H1 (cell line): Measurements from ENCODE around the gene MFAP1. TPM values are rescaled to one million over a fixed set of nuclear protein-coding genes. Genes with fewer than 3 reads are reported as not detected.

Source experiments
- BCL11A ChIP-seq, 2 experiments: IDR thresholded peaks; one replicate each; pipeline ENCODE4 v1.6.1; 2011; ENCODE audit warnings: low read depth in 2 of 2, low read length in 2 of 2, mild to moderate bottlenecking in 2 of 2
- EP300 ChIP-seq, 2 experiments: IDR thresholded peaks; 1 replicate in 1 of 2; 2 replicates in 1 of 2; pipeline ENCODE4 v1.6.1; 2011 to 2012; ENCODE audit warnings: low read depth in 2 of 2, low read length in 2 of 2, mild to moderate bottlenecking in 2 of 2, borderline replicate concordance in 1 of 2, inconsistent platforms in 1 of 2, moderate library complexity in 1 of 2
- HDAC6 ChIP-seq: IDR thresholded peaks from one replicate; pipeline ENCODE4 v1.7.1; 2012; ENCODE audit warnings: low read depth, mild to moderate bottlenecking, inconsistent platforms, low read length, moderate library complexity
- PHF8 ChIP-seq: fragments of 200-600 bp; sonication (generic); conservative IDR thresholded peaks from 2 replicates; pipeline ENCODE4 v1.7.1; 2012; ENCODE audit warnings: low read depth, mild to moderate bottlenecking, inconsistent platforms, low read length, moderate library complexity
- RNF2 ChIP-seq: fragments of 200-900, 300-1000 bp; sonication (generic); IDR thresholded peaks from 2 replicates; pipeline ENCODE4 v1.7.1; 2016; ENCODE audit warnings: borderline replicate concordance, low read depth, mild to moderate bottlenecking, antibody characterized with exemption, low read length; ENCODE audit not compliant: poor library complexity, severe bottlenecking; ENCODE audit errors: missing control alignments
- SP2 ChIP-seq: IDR thresholded peaks from 2 replicates; pipeline ENCODE4 v1.6.1; 2012; ENCODE audit warnings: mild to moderate bottlenecking, low read length, inconsistent platforms
- polyA plus RNA-seq, 7 experiments: library from polyadenylated mRNA; depleted of rRNA in 3 of 7; stranded (reverse) in 5 of 7; unstranded in 2 of 7; fragments of >200 nt in 5 of 7; fragments of 200-250 nt in 2 of 7; gene quantifications; 1 replicate in 5 of 7; 2 replicates in 1 of 7; 4 replicates in 1 of 7; pipeline versions ENCODE4 v1.2.1 to v1.2.3, GENCODE V29; 2011 to 2013; ENCODE audit warnings: missing spikeins in 2 of 7, mixed read lengths in 2 of 7
- total RNA-seq: library from RNA; stranded (reverse); fragmentation: NEBNext Ultra II Directional; extraction: Animal tissue kit (Norgen Biotek cat#: 25700); gene quantifications from 2 replicates; pipeline ENCODE4 v1.2.1, GENCODE V29; 2021

Gene MFAP1
- total and polyA plus RNA-seq, 2 of the 8 experiments (the other 6 are each of a cell fraction or from before 2014, with no cell fraction given), result 23.6 to 36.7 TPM

GRCh38 chr15:43794269-43795037 is 30.0 kb downstream of the MFAP1 start (continued):
- TF ChIP-seq SP2 (no peak), EP300 (IDR thresholded peaks at IDR 0.05; ENCODE audit: borderline replicate concordance in 1 of 2, low read depth in 2 of 2, low read length in 2 of 2) (no peak), BCL11A (IDR thresholded peaks at IDR 0.05; ENCODE audit: low read depth in 2 of 2, low read length in 2 of 2) (no peak), RNF2 (no peak), PHF8 (no peak), HDAC6 (no peak)
